AG04449 (cell line): Measurements from ENCODE around the gene HHATL.

Source experiments
- CTCF ChIA-PET: fragments of 350-600 bp; formaldehyde crosslinking; extraction: SDS; loops from one replicate; lab custom pipeline; 2021; ENCODE audit warnings: antibody characterized with exemption; lab: Yijun Ruan, JAX
- POLR2A ChIA-PET: fragments of 400-600, 350-600 bp; formaldehyde crosslinking; extraction: SDS; loops from one replicate; lab custom pipeline; 2020; ENCODE audit warnings: antibody characterized with exemption, inconsistent platforms; lab: Yijun Ruan, JAX
- DNase-seq: peaks from one replicate; pipeline ENCODE4 v3.0.0-alpha.2; 2010; ENCODE audit warnings: low read depth, low spot score
- H3K4me3 ChIP-seq: 2 replicates; pipeline ENCODE4 v1.5.1; 2011; ENCODE audit warnings: low read depth, mild to moderate bottlenecking, control low read depth, low read length
- CTCF ChIP-seq: IDR thresholded peaks from one replicate; pipeline ENCODE4 v1.5.1; 2011; ENCODE audit warnings: mild to moderate bottlenecking, moderate library complexity, low read length, control low read depth, inconsistent platforms; ENCODE audit not compliant: insufficient read depth; ENCODE audit errors: missing control alignments

HHATL gene

GRCh38 chr3:42670670-42671069 lies 31.9 kb downstream of the HHATL start:
- no peak for TF ChIP-seq CTCF
- H3K4me3 ChIP-seq: no peak overlapping the region
- no peak for DNase-seq
- ChIA-PET CTCF (interaction anchor here (1.7 kb wide), 1 partner anchor 74 kb away, joined by 11 read pairs; no protein-coding TSS in a partner anchor), POLR2A (no interaction called here)

GRCh38 chr3:42670051-42670576 lies 32.5 kb downstream of the HHATL start:
- no peak overlapping the region for H3K4me3 ChIP-seq
- no peak for TF ChIP-seq CTCF
- ChIA-PET CTCF (interaction anchor here (1.7 kb wide), 1 partner anchor 75 kb away, joined by 11 read pairs; no protein-coding TSS in a partner anchor), POLR2A (interaction anchor here (1.2 to 1.3 kb wide), 2 partner anchors 16 to 22 kb away, joined by 3 read pairs; partner anchors contain the start of gene ZBTB47)
- no peak for DNase-seq

- TF ChIP-seq CTCF: no peak
- POLR2A ChIA-PET: interaction anchor here (1.3 kb wide), 1 partner anchor 20 kb away, joined by 3 read pairs; no protein-coding TSS in a partner anchor
Measured at GRCh38 chr3:42668793-42669217, 33.8 kb downstream of the HHATL start.

GRCh38 chr3:42668413-42668760 lies 34.2 kb downstream of the HHATL start:
- no peak for TF ChIP-seq CTCF
- H3K4me3 ChIP-seq: no peak overlapping the region
- POLR2A ChIA-PET: no interaction called here
- no peak for DNase-seq
- CTCF ChIA-PET: no interaction called here

More at GRCh38 chr3:42668793-42669217, 33.8 kb downstream of the HHATL start:
- no peak overlapping the region for H3K4me3 ChIP-seq
- CTCF ChIA-PET: no interaction called here
- DNase-seq: no peak

GRCh38 chr3:42667523-42668412 lies 34.8 kb downstream of the HHATL start:
- DNase-seq: no peak
- CTCF ChIA-PET: no interaction called here
- no peak overlapping the region for H3K4me3 ChIP-seq
- no peak for TF ChIP-seq CTCF
- POLR2A ChIA-PET: interaction anchor here (0.7 kb wide), 1 partner anchor 16 kb away, joined by 3 read pairs; no protein-coding TSS in a partner anchor

GRCh38 chr3:42667096-42667522 lies 35.5 kb downstream of the HHATL start:
- ChIA-PET POLR2A (interaction anchor here (0.7 kb wide), 1 partner anchor 15 kb away, joined by 3 read pairs; no protein-coding TSS in a partner anchor), CTCF (interaction anchor here (2.1 kb wide), 1 partner anchor 12 kb away, joined by 9 read pairs; the partner anchor contains the start of gene ZBTB47)
- H3K4me3 ChIP-seq: no peak overlapping the region
- DNase-seq: no peak
- TF ChIP-seq CTCF: no peak
